ENCODE measurements around the gene PCNX1. TPM values are rescaled to one million over a fixed set of nuclear protein-coding genes. Genes with fewer than 3 reads are reported as not detected.
A peak's percentile ranks its signal among the peaks of the same experiment; 100 is the strongest.

Gene PCNX1
- total and polyA plus RNA-seq, 9 of the 15 experiments (the other 6 are each of a cell fraction or from before 2014, with no cell fraction given) = 0.30 to 4.5 (median 2.3) TPM

DNA sequence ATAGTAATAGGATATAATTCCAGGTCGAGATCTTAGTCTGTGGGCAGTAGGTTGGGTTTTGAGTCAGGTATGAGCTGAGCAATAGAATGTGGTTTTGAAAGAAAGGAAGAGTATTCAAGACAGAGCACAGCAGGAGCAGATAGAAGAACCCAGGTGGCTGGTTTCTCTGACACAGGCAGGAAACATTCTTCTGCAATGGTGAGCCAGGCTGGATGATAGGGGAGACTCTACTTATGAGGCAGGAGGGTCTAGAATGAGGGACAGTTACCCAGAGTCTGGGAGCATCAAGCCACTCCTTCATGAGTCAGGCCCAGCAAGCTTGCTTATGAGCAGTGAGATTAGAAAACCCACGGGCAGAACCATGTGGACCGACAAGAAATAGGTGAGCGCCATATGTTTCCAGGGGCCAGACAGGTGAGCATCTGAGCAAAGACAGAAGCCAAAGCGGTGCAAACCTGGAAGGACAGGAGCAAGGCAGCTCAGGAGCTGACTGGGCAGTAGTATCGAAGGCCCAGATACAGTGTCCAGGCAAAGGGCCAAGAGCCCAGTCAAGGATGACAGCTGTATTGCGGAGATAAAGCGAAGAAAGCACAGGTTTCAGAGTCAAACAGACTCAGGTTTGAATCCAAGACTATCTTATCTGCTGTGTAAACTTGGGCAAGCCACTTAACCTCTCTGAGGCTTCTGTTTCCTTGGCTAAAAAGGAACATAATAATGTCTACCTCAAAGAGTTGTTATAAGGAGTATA lies 22.5 kb upstream of the PCNX1 start (continued):
- TF ChIP-seq ZNF512 (tag; IDR thresholded peaks at IDR 0.05) (no peak), ZBTB2 (IDR thresholded peaks at IDR 0.05) (no peak), POLR3G (IDR thresholded peaks at IDR 0.05; ENCODE audit: extremely low read depth, insufficient read length, insufficient replicate concordance) (no peak), CBX5 (IDR thresholded peaks at IDR 0.05; ENCODE audit: borderline replicate concordance, low read depth) (no peak), NUFIP1 (IDR thresholded peaks at IDR 0.05; ENCODE audit: partially characterized antibody) (no peak), SOX6 (IDR thresholded peaks at IDR 0.05) (peak; percentile 74), TBP (optimal IDR thresholded peaks at IDR 0.05; ENCODE audit: low read depth, low read length) (no peak), XRCC4 (IDR thresholded peaks at IDR 0.05; ENCODE audit: extremely low read depth, insufficient read depth, insufficient read length) (no peak), ZFX (CRISPR knock-in tag; IDR thresholded peaks at IDR 0.05) (no peak), MEF2A (IDR thresholded peaks at IDR 0.05; ENCODE audit: control insufficient read depth, low read depth, low read length) (no peak), MXI1 (IDR thresholded peaks at IDR 0.05; ENCODE audit: low read depth, low read length) (no peak), ZNF764 (CRISPR knock-in tag; IDR thresholded peaks at IDR 0.05; ENCODE audit: low read depth) (no peak), NCOA4 (IDR thresholded peaks at IDR 0.05; ENCODE audit: partially characterized antibody) (no peak), RB1 (IDR thresholded peaks at IDR 0.05; ENCODE audit: low read depth) (no peak), ZNF707 (CRISPR knock-in tag; conservative IDR thresholded peaks at IDR 0.05) (no peak), ESRRB (CRISPR knock-in tag; IDR thresholded peaks at IDR 0.05; ENCODE audit: borderline replicate concordance) (no peak), PHB2 (IDR thresholded peaks at IDR 0.05; ENCODE audit: low read depth) (no peak), ETV1 (tag; conservative IDR thresholded peaks at IDR 0.05; ENCODE audit: low read depth) (no peak)
- TF ChIP-seq, protein P1, sequence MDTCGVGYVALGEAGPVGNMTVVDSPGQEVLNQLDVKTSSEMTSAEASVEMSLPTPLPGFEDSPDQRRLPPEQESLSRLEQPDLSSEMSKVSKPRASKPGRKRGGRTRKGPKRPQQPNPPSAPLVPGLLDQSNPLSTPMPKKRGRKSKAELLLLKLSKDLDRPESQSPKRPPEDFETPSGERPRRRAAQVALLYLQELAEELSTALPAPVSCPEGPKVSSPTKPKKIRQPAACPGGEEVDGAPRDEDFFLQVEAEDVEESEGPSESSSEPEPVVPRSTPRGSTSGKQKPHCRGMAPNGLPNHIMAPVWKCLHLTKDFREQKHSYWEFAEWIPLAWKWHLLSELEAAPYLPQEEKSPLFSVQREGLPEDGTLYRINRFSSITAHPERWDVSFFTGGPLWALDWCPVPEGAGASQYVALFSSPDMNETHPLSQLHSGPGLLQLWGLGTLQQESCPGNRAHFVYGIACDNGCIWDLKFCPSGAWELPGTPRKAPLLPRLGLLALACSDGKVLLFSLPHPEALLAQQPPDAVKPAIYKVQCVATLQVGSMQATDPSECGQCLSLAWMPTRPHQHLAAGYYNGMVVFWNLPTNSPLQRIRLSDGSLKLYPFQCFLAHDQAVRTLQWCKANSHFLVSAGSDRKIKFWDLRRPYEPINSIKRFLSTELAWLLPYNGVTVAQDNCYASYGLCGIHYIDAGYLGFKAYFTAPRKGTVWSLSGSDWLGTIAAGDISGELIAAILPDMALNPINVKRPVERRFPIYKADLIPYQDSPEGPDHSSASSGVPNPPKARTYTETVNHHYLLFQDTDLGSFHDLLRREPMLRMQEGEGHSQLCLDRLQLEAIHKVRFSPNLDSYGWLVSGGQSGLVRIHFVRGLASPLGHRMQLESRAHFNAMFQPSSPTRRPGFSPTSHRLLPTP (IDR thresholded peaks at IDR 0.05; ENCODE audit: borderline replicate concordance, extremely low read depth, insufficient read length) = no peak
- TF ChIP-seq, protein P2, sequence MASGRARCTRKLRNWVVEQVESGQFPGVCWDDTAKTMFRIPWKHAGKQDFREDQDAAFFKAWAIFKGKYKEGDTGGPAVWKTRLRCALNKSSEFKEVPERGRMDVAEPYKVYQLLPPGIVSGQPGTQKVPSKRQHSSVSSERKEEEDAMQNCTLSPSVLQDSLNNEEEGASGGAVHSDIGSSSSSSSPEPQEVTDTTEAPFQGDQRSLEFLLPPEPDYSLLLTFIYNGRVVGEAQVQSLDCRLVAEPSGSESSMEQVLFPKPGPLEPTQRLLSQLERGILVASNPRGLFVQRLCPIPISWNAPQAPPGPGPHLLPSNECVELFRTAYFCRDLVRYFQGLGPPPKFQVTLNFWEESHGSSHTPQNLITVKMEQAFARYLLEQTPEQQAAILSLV (tag; IDR thresholded peaks at IDR 0.05) = no peak
